ENCODE measurements around the gene CABP7. TPM values are rescaled to one million over a fixed set of nuclear protein-coding genes. Genes with fewer than 3 reads are reported as not detected.

CABP7 gene
- total and polyA plus RNA-seq, 2 experiments from 2014 or later, result 0.06 to 0.24 TPM

- H3F3A ChIP-seq (replicated peaks; ENCODE audit: low read depth), result no peaks in the 10 kb centered on the region; the same call in 1 of the 2 replicates
- H3K79me2 ChIP-seq (replicated peaks; ENCODE audit: insufficient read depth), result no peaks in the 10 kb centered on the region
- no peak overlapping the region for H3K27ac Mint-ChIP-seq
- H3K9me3 Mint-ChIP-seq, result no peaks in the 10 kb centered on the region
- no peaks in the 10 kb centered on the region for H3K27me3 ChIP-seq (ENCODE audit: insufficient read depth)
- peaks cover 11% of the 10 kb centered on the region for H3K27me3 Mint-ChIP-seq (ENCODE audit: insufficient read depth, low read depth, poor library complexity)
- 0 out of 2 replicates have a peak overlapping the region, but pooled peaks have one; percentile 55 for H3K4me2 ChIP-seq
- no peak overlapping the region for H2AFZ ChIP-seq
- TF ChIP-seq EZH2 (IDR thresholded peaks at IDR 0.05; ENCODE audit: low read depth, unreplicated experiment) (no peak), POLR2AphosphoS5 (IDR thresholded peaks at IDR 0.05; ENCODE audit: low read depth) (no peak), EZH2phosphoT487 (IDR thresholded peaks at IDR 0.05; ENCODE audit: unreplicated experiment) (no peak), CREB1 (CRISPR knock-in tag; IDR thresholded peaks at IDR 0.05; ENCODE audit: low read depth) (no peak), JUNB (IDR thresholded peaks at IDR 0.05; ENCODE audit: unreplicated experiment) (no peak), CTCF (conservative IDR thresholded peaks at IDR 0.05; ENCODE audit: low read depth in 2 of 2) (no peak), ZNF114 (CRISPR knock-in tag; IDR thresholded peaks at IDR 0.05) (no peak), ETS1 (IDR thresholded peaks at IDR 0.05) (no peak), NANOG (IDR thresholded peaks at IDR 0.05; ENCODE audit: borderline replicate concordance) (no peak), STAT1 (IDR thresholded peaks at IDR 0.05; ENCODE audit: unreplicated experiment) (no peak), ZNF331 (CRISPR knock-in tag; IDR thresholded peaks at IDR 0.05; ENCODE audit: low read depth) (no peak), ZNF462 (CRISPR knock-in tag; IDR thresholded peaks at IDR 0.05) (no peak), REST (IDR thresholded peaks at IDR 0.05; ENCODE audit: unreplicated experiment) (no peak)
- H3K36me3 Mint-ChIP-seq (ENCODE audit: low read depth), result peaks cover 2% of the 10 kb centered on the region; the same call in 2 of the 3 replicates
- H3K4me1 ChIP-seq (ENCODE audit: insufficient read depth), result peaks cover 48% of the 10 kb centered on the region
- H3K4me1 Mint-ChIP-seq, result peaks cover 56% of the 10 kb centered on the region
- DNase-seq (ENCODE audit: low spot score), result peak; percentile 71
- H3K4me3 ChIP-seq, result no peak overlapping the region
- H3K36me3 ChIP-seq (ENCODE audit: insufficient read depth), result no peaks in the 10 kb centered on the region
- peak overlapping the region; percentile 76; the same call in 1 of the 2 replicates for H3K27ac ChIP-seq (ENCODE audit: low read depth)
- H4K20me1 ChIP-seq (replicated peaks; ENCODE audit: insufficient read depth), result peaks cover 4% of the 10 kb centered on the region
- no peak overlapping the region for H3K4me3 Mint-ChIP-seq
- H3K9me2 ChIP-seq (ENCODE audit: insufficient read depth), result no peaks in the 10 kb centered on the region
- ATAC-seq, result peak; percentile 73
Observed at GRCh38 chr22:29691636-29692326, 28.0 kb upstream of the CABP7 start.
